CD4-positive, alpha-beta T cell (primary cell): Measurements from ENCODE around the gene FSTL5. TPM values are rescaled to one million over a fixed set of nuclear protein-coding genes. Genes with fewer than 3 reads are reported as not detected.

Experiments used
- ATAC-seq: fragments of 200-7000 bp; cut with Tn5 transposase; one replicate; pipeline ENCODE4 v1.10.0; 2022; ENCODE audit warnings: mild to moderate bottlenecking; ENCODE audit not compliant: poor library complexity
- CTCF ChIA-PET: fragments of 350-600 bp; sonication (Branson Sonifier 250); formaldehyde crosslinking; loops from one replicate; lab custom pipeline; 2021; ENCODE audit warnings: antibody characterized with exemption, inconsistent platforms; lab: Charles Lee
- POLR2A ChIA-PET: fragments of 350-600 bp; sonication (Branson Sonifier 250); formaldehyde crosslinking; loops from one replicate; lab custom pipeline; 2021; ENCODE audit warnings: antibody characterized with exemption, inconsistent platforms; lab: Charles Lee
- DNase-seq, 14 experiments: peaks; one replicate each; pipeline ENCODE4 v3.0.0-alpha.2; 2013 to 2020; ENCODE audit warnings: mixed read lengths in 2 of 14
- H3K27ac ChIP-seq, 2 donors: one replicate each; pipeline versions ENCODE4 v1.5.1 to v1.7.0; 2013; ENCODE audit warnings: low read length in 2 of 2, low read depth in 1 of 2, mild to moderate bottlenecking in 1 of 2
- H3K27me3 ChIP-seq, 2 experiments: 1 replicate in 1 of 2; 2 replicates in 1 of 2; pipeline versions ENCODE4 v1.6.1 to v1.7.0; 2013; ENCODE audit warnings: low read length in 2 of 2, control low read depth in 1 of 2, mild to moderate bottlenecking in 1 of 2, moderate library complexity in 1 of 2; ENCODE audit not compliant: insufficient read depth in 2 of 2, control insufficient read depth in 1 of 2
- H3K36me3 ChIP-seq: one replicate; pipeline ENCODE4 v1.6.1; 2013; ENCODE audit warnings: low read length, control low read depth; ENCODE audit not compliant: insufficient read depth
- H3K4me1 ChIP-seq: one replicate; pipeline ENCODE4 v1.6.1; 2013; ENCODE audit warnings: low read length, control low read depth; ENCODE audit not compliant: insufficient read depth
- H3K4me3 ChIP-seq: one replicate; pipeline ENCODE4 v1.5.1; 2013; ENCODE audit warnings: mild to moderate bottlenecking, low read length, moderate library complexity
- H3K9me3 ChIP-seq, 2 experiments: 1 replicate in 1 of 2; 2 replicates in 1 of 2; pipeline versions ENCODE4 v1.6.1 to v1.7.0; 2013; ENCODE audit warnings: low read length in 2 of 2, mild to moderate bottlenecking in 2 of 2, control low read depth in 1 of 2, moderate library complexity in 1 of 2; ENCODE audit not compliant: control insufficient read depth in 1 of 2, insufficient read depth in 1 of 2
- H3K27ac Mint-ChIP-seq: one replicate; pipeline ENCODE4 v1.8.0; 2020; ENCODE audit warnings: mixed read lengths
- H3K27me3 Mint-ChIP-seq: one replicate; pipeline ENCODE4 v1.8.0; 2021; ENCODE audit warnings: mixed read lengths
- H3K36me3 Mint-ChIP-seq: one replicate; pipeline ENCODE4 v1.8.0; 2021; ENCODE audit warnings: low read depth, mixed read lengths
- H3K4me1 Mint-ChIP-seq: one replicate; pipeline ENCODE4 v1.8.0; 2021; ENCODE audit warnings: low read depth, mixed read lengths
- H3K4me3 Mint-ChIP-seq: one replicate; pipeline ENCODE4 v1.8.0; 2020; ENCODE audit warnings: mild to moderate bottlenecking, mixed read lengths
- H3K9me3 Mint-ChIP-seq: one replicate; pipeline ENCODE4 v1.8.0; 2020; ENCODE audit warnings: mixed read lengths
- intact Hi-C, 2 experiments: fragments of 100-400 bp; cut with DNase I in 1 of 2; cut with micrococcal nuclease in 1 of 2; formaldehyde crosslinking; loops; one replicate each; pipeline versions ENCODE4 v1.15.1 to v1.9.0; 2023 to 2025; cut with DNase I, micrococcal nuclease
- total RNA-seq, 174 experiments: library from RNA in 2 of 174; stranded (reverse) in 2 of 174; gene quantifications; one replicate each; pipeline ENCODE4 v1.2.3 and lab custom pipeline; 2021 to 2026
- TF ChIP-seq, protein P1 (sequence below): fragments of 200-600 bp; IDR thresholded peaks from one replicate; pipeline ENCODE4 v1.8.0; 2022; ENCODE audit warnings: antibody characterized with exemption, mild to moderate bottlenecking

Gene FSTL5
- total RNA-seq, 2 experiments from 2014 or later = not detected

DNA sequence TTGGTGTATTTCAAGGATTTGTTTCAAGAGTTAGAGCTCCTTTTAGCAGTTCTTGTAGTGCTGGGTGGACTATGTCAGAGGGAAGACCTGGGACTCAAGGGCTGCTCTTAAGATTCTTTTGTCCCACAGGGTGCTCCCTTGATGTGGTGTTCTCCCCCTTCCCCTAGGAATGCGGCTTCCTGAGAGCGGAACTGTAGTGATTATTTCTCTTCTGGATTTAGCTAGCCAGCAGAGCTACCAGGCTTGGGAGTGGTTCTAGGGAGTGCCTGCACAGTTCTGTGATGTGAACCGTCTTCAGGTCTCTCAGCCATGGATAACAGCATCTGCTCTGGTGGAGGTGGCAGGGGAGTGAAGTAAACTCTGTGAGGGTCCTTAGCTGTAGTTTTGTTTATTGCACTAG, 336.8 kb downstream of the FSTL5 start:
- no peak for ATAC-seq
- no peaks in the 10 kb centered on the region for H3K27me3 Mint-ChIP-seq

DNA sequence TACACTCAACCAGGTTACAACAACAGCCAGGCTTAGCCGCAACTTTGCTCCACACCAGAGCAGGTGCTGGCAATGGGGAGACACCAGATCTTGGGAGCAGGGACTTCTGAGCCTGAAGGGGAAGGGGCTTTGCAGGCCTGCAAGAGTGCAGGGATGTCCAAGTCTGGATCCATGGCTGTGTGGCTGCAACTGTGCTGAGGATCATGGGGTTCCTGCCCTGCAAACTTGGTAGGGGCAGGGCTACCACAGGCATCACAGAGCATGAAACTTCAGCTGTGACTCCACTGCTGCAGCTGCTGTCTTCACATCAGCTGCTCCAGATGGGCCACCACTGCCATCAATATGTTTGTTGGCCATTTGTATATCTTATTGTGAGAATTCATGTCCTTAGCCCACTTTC, 340.4 kb downstream of the FSTL5 start:
- CTCF ChIA-PET = no interaction called here
- H3K4me1 ChIP-seq = no peaks in the 10 kb centered on the region
- no peaks in the 10 kb centered on the region for H3K27me3 ChIP-seq
- Mint-ChIP-seq H3K4me1 (no peaks in the 10 kb centered on the region), H3K27ac (no peak overlapping the region), H3K9me3 (peaks cover 6% of the 10 kb centered on the region), H3K4me3 (no peak overlapping the region), H3K36me3 (no peaks in the 10 kb centered on the region), H3K27me3 (no peaks in the 10 kb centered on the region)
- POLR2A ChIA-PET = no interaction called here
- no peak for ATAC-seq
- no peaks in the 10 kb centered on the region for H3K36me3 ChIP-seq
- no peak overlapping the region for H3K4me3 ChIP-seq
- H3K27ac ChIP-seq = no peak overlapping the region
- peaks cover 0 to 20% of the 10 kb centered on the region in 2 experiments for H3K9me3 ChIP-seq
- TF ChIP-seq, protein P1, sequence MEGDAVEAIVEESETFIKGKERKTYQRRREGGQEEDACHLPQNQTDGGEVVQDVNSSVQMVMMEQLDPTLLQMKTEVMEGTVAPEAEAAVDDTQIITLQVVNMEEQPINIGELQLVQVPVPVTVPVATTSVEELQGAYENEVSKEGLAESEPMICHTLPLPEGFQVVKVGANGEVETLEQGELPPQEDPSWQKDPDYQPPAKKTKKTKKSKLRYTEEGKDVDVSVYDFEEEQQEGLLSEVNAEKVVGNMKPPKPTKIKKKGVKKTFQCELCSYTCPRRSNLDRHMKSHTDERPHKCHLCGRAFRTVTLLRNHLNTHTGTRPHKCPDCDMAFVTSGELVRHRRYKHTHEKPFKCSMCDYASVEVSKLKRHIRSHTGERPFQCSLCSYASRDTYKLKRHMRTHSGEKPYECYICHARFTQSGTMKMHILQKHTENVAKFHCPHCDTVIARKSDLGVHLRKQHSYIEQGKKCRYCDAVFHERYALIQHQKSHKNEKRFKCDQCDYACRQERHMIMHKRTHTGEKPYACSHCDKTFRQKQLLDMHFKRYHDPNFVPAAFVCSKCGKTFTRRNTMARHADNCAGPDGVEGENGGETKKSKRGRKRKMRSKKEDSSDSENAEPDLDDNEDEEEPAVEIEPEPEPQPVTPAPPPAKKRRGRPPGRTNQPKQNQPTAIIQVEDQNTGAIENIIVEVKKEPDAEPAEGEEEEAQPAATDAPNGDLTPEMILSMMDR = no peak
- no peak for DNase-seq
- intact Hi-C loops = no loop called here

More for the DNA sequence above, 336.8 kb downstream of the FSTL5 start:
- Mint-ChIP-seq H3K27ac (no peak overlapping the region), H3K4me1 (no peaks in the 10 kb centered on the region), H3K4me3 (no peak overlapping the region), H3K9me3 (peaks cover 6% of the 10 kb centered on the region), H3K36me3 (no peaks in the 10 kb centered on the region)
- no peak overlapping the region for H3K27ac ChIP-seq
- TF ChIP-seq, protein P1 = no peak
- no peaks in the 10 kb centered on the region for H3K27me3 ChIP-seq
- no peaks in the 10 kb centered on the region for H3K4me1 ChIP-seq
- ChIA-PET POLR2A (no interaction called here), CTCF (no interaction called here)
- DNase-seq = no peak
- peaks cover 0 to 20% of the 10 kb centered on the region in 2 experiments for H3K9me3 ChIP-seq
- no peaks in the 10 kb centered on the region for H3K36me3 ChIP-seq
- intact Hi-C loops = no loop called here
- no peak overlapping the region for H3K4me3 ChIP-seq

DNA sequence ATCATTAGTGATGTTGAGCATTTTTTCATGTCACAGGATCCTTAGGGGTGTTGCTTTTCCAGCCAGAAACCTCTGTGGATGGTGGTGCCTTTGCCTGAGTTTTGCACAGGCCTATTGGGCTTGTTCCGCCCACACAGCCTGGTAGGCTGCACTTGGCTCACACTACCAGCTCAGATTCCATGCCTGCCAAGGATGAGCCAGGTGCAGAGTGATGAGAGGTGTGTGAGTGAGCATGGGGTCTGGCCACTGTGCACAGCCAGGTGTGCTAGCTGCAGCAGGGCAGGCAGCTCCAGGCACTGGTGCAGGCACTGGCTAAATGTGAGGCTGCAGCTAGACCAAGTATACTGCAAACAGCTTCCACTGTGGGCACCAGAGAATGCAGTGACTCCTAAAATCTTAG, 341.6 kb downstream of the FSTL5 start:
- TF ChIP-seq, protein P1 = no peak
- Histone ChIP-seq H3K9me3 (peaks cover 0 to 21% of the 10 kb centered on the region in 2 experiments), H3K4me1 (no peaks in the 10 kb centered on the region), H3K4me3 (no peak overlapping the region), H3K27ac (no peak overlapping the region), H3K27me3 (no peaks in the 10 kb centered on the region), H3K36me3 (no peaks in the 10 kb centered on the region)
- Mint-ChIP-seq H3K4me1 (no peaks in the 10 kb centered on the region), H3K9me3 (peaks cover 3% of the 10 kb centered on the region), H3K27me3 (no peaks in the 10 kb centered on the region), H3K4me3 (no peak overlapping the region), H3K36me3 (no peaks in the 10 kb centered on the region), H3K27ac (no peak overlapping the region)
- ChIA-PET CTCF (no interaction called here), POLR2A (no interaction called here)
- intact Hi-C loops = no loop called here
- DNase-seq = no peak
- ATAC-seq = no peak
